Tibial artery (tissue), 4 donors: ENCODE results near the gene MYO1H.
A peak's percentile ranks its signal among the peaks of the same experiment; 100 is the strongest.

Experiments used
- DNase-seq, 2 donors: peaks; one replicate each; pipeline ENCODE4 v3.0.0-alpha.2; 2019
- H3K27ac ChIP-seq, 2 donors: fragments of 200-600 bp; sonication (generic) in 1 of 2; 1 replicate in 1 of 2; 2 replicates in 1 of 2; pipeline ENCODE4 v1.5.1; 2018 to 2019; ENCODE audit warnings: mild to moderate bottlenecking in 1 of 2
- H3K27me3 ChIP-seq, 2 donors: fragments of 200-600 bp; sonication (generic) in 1 of 2; one replicate each; pipeline versions ENCODE4 v1.5.1 to v1.6.0; 2016 to 2019
- H3K36me3 ChIP-seq, 3 donors: fragments of 200-600 bp; sonication (generic) in 2 of 3; one replicate each; pipeline ENCODE4 v1.5.1; 2016 to 2019; ENCODE audit warnings: mild to moderate bottlenecking in 2 of 3
- H3K4me1 ChIP-seq, 4 donors: fragments of 200-600 bp; sonication (generic) in 2 of 4; 1 replicate in 3 of 4; 2 replicates in 1 of 4; pipeline ENCODE4 v1.5.1; 2016 to 2019
- H3K4me3 ChIP-seq, 2 donors: fragments of 200-600 bp; sonication (generic) in 1 of 2; 1 replicate in 1 of 2; 2 replicates in 1 of 2; pipeline ENCODE4 v1.5.1; 2018 to 2019; ENCODE audit warnings: mild to moderate bottlenecking in 2 of 2
- H3K9me3 ChIP-seq, 3 donors: fragments of 200-600 bp; sonication (generic) in 1 of 3; one replicate each; pipeline ENCODE4 v1.5.1; 2016 to 2019
- intact Hi-C: fragments of 100-400 bp; cut with DNase I; formaldehyde crosslinking; loops from one replicate; pipeline ENCODE4 v1.15.0; 2023; ENCODE audit warnings: low total_unique reads
- TF ChIP-seq, protein P1 (sequence below), 2 experiments: fragments of 200-600 bp in 1 of 2; fragments of 450-650 bp in 1 of 2; IDR thresholded peaks; one replicate each; pipeline ENCODE4 v1.5.1; 2017 to 2019; ENCODE audit warnings: antibody characterized with exemption in 2 of 2, mild to moderate bottlenecking in 1 of 2, moderate library complexity in 1 of 2

MYO1H gene

DNA sequence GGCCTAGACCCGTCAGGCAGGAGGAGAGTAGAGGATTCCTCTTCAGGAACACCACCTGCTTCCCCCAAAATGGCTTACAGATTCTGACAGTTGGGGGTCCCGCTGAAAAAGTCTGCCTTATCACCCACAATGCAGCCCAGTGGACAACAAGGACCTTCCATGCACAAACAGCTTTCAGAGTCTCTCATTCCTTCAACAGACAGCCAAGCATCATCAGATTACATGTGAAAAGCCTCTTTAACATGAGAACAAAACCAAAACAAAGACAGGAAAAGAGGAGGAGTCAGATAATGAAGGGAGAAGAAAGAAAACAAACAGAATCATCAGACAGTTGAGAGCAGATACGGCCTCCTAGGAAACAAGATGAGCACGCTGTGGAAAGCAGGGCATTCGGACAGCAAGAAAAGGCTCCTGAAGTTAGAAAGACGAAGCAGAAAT is 111.1 kb downstream of the MYO1H start:
- H3K27ac ChIP-seq: peak overlapping the region; percentile 84 to 95
- intact Hi-C loops: loop anchor here (10.0 kb wide), 1 partner anchor 256 kb away; the partner anchor contains the start of gene FAM222A
- DNase-seq: no peak

DNA sequence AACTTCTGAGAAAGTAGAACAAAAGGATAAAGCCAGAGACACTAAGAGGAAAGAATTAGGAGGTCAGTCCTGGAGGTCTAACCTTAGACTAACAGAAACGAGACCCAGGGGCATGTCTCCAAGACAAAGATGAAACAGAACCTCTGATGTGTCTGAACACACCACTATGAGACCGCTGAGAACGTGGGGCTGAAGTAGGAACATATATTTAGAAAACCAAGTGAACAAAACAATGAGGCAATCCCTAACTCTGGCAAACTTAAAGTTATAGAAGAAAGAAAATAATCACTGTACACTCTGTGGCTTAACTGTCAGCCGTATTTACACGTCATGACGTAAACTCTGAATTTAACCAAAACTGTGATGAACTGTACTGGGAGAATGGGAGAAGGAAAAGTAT is 111.5 kb downstream of the MYO1H start:
- no peaks in the 10 kb centered on the region for H3K9me3 ChIP-seq
- DNase-seq: no peak
- TF ChIP-seq, protein P1, sequence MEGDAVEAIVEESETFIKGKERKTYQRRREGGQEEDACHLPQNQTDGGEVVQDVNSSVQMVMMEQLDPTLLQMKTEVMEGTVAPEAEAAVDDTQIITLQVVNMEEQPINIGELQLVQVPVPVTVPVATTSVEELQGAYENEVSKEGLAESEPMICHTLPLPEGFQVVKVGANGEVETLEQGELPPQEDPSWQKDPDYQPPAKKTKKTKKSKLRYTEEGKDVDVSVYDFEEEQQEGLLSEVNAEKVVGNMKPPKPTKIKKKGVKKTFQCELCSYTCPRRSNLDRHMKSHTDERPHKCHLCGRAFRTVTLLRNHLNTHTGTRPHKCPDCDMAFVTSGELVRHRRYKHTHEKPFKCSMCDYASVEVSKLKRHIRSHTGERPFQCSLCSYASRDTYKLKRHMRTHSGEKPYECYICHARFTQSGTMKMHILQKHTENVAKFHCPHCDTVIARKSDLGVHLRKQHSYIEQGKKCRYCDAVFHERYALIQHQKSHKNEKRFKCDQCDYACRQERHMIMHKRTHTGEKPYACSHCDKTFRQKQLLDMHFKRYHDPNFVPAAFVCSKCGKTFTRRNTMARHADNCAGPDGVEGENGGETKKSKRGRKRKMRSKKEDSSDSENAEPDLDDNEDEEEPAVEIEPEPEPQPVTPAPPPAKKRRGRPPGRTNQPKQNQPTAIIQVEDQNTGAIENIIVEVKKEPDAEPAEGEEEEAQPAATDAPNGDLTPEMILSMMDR (IDR thresholded peaks at IDR 0.05): no peak
- H3K27ac ChIP-seq: peak overlapping the region; percentile 84 to 95
- intact Hi-C loops: loop anchor here (10.0 kb wide), 1 partner anchor 256 kb away; the partner anchor contains the start of gene FAM222A
- H3K36me3 ChIP-seq: peaks cover 34 to 50% (median 37%) of the 10 kb centered on the region in 3 donors
- no peak overlapping the region for H3K4me3 ChIP-seq
- no peaks in the 10 kb centered on the region for H3K27me3 ChIP-seq
- H3K4me1 ChIP-seq: peaks cover 5 to 71% (median 68%) of the 10 kb centered on the region in 4 donors

More for the DNA sequence above, 111.1 kb downstream of the MYO1H start:
- H3K36me3 ChIP-seq: peaks cover 39 to 54% (median 41%) of the 10 kb centered on the region in 3 donors
- H3K27me3 ChIP-seq: no peaks in the 10 kb centered on the region
- no peak overlapping the region for H3K4me3 ChIP-seq
- TF ChIP-seq, protein P1 (IDR thresholded peaks at IDR 0.05): no peak
- H3K9me3 ChIP-seq: no peaks in the 10 kb centered on the region
- peaks cover 5 to 66% (median 64%) of the 10 kb centered on the region in 4 donors for H3K4me1 ChIP-seq

DNA sequence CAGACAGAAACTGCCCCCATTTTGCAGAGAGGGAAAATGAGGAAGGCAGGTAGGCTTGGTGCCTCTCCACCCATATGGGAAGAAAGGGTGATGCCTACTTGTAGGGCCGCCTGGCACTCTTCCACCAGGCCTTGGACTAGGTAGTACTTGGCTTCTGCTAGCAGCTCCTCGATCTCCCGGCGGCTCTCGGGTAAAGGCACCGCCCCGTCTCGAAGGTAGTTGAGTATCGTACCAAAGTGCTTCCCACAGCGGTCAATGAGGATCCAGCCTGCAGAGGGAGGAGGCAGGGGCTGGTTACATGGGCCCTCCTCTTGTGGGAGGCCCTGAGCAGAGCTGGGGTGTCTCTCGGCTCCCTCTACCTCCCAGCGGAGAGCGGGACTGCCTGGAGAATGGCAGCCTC is 112.8 kb downstream of the MYO1H start:
- TF ChIP-seq, protein P1 (IDR thresholded peaks at IDR 0.05): no peak
- intact Hi-C loops: no loop called here
- peak overlapping the region; percentile 84 to 95 for H3K27ac ChIP-seq
- peaks cover 5 to 84% (median 81%) of the 10 kb centered on the region in 4 donors for H3K4me1 ChIP-seq
- H3K27me3 ChIP-seq: no peaks in the 10 kb centered on the region
- H3K36me3 ChIP-seq: peaks cover 21 to 37% (median 28%) of the 10 kb centered on the region in 3 donors
- no peak overlapping the region for H3K4me3 ChIP-seq
- no peak for DNase-seq
- no peaks in the 10 kb centered on the region for H3K9me3 ChIP-seq

DNA sequence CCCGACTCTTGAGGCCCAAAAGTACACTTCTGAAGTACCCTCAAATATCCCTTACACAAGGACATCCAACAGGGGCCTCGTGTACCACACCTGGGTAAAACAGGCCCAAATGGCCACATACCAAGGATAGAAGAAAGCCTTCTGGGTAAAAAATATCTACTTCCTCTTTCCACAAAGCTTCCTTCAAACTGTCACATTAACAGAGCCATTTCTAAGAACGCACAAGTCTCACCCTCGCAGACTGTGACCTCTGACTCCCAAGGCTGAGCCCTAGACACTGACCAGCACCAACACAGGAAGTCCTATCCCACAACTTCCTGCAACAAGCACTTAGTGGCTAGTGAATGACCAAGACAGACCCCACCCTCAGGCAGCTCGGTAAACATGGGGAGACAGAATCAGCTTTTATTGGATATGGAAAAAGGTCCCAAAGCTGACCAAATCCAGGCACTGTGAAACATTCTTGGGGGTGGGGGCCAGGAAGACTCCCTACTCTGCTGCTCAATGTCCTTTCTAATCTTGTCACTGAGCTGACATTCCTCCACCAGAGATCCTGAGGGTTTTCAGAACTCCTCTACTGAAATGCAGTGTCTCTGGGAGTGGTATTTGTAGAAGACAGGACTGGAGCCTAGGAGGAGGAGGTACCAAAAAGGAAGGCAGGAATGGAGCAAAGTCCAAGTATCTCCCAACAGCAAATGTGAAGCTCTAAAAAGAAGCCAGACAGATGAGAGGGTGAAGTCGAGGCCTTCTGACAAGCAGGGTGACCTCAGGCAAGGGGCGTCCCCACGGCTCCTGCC is 113.5 kb downstream of the MYO1H start:
- H3K27ac ChIP-seq: peak overlapping the region; percentile 84 to 95
- TF ChIP-seq, protein P1 (IDR thresholded peaks at IDR 0.05): no peak
- H3K27me3 ChIP-seq: no peaks in the 10 kb centered on the region
- peaks cover 14 to 31% (median 21%) of the 10 kb centered on the region in 3 donors for H3K36me3 ChIP-seq
- peaks cover 5 to 91% (median 88%) of the 10 kb centered on the region in 4 donors for H3K4me1 ChIP-seq
- H3K9me3 ChIP-seq: no peaks in the 10 kb centered on the region
- no peak overlapping the region for H3K4me3 ChIP-seq
- DNase-seq: peak in 1 of 2 donors; percentile 60
- intact Hi-C loops: no loop called here

DNA sequence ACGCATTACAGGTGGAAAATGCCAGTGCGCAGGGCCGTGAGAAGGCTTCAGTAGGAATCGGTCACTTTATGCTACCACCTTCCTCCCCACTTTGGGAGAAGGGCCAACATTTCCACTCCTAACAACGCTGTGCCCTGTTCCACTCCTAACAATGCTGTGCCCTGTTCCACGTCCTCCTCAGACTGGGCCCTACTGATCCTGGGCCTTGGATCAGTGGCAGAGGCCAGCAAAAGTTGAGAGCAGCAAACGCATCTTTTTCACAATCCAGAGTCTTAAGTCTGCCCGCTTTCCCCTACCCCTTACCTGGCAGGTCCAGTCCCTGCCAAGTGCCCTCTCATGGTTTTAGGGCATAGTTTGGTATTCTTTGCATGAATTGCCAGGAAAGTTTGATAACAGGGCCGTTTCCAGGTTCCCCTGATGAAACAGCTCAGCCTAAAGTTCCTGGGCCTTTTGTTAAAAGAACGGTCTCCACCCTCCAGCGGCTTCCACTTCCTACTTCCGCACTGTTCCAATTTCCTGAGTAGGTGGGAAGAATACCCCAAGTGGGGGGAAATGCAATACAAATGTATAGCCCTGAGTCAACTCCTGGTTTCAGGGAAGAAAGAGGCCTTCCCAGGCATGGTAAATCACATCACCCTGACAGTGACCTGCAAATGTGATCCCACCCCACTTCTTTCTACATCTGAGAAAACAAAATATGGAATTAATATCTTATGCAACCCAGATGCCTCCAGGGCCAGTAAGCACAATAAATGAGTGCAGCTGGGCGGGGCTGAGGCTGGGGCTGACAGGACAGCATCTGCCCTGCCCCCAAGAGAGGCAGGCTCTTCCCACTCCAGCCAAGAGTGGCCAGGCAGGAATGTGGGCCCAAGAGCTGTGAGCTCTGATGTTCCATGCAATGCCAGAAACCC is 114.4 kb downstream of the MYO1H start:
- Histone ChIP-seq H3K27me3 (no peaks in the 10 kb centered on the region), H3K9me3 (no peaks in the 10 kb centered on the region), H3K36me3 (peaks cover 6 to 31% (median 17%) of the 10 kb centered on the region in 3 donors), H3K4me1 (peaks cover 5 to 99% (median 95%) of the 10 kb centered on the region in 4 donors), H3K4me3 (peak overlapping the region in 1 of 2 donors; percentile 41), H3K27ac (peak overlapping the region; percentile 84 to 95)
- peak; percentile 93 to 94 for DNase-seq
- intact Hi-C loops: no loop called here
- TF ChIP-seq, protein P1 (IDR thresholded peaks at IDR 0.05): no peak
